Lung (tissue), 12 donors: ENCODE data around the gene TGFBR3. TPM values are rescaled to one million over a fixed set of nuclear protein-coding genes. Genes with fewer than 3 reads are reported as not detected.

Source experiments
- ATAC-seq: fragments of 200-7000 bp; cut with Tn5 transposase; one replicate; pipeline ENCODE4 v1.9.1; 2020; ENCODE audit warnings: moderate number of reproducible peaks; ENCODE audit not compliant: insufficient read depth, low FRiP score
- DNase-seq, 3 donors: peaks; one replicate each; pipeline ENCODE4 v3.0.0-alpha.2; 2013 to 2017
- H3K27ac ChIP-seq, 2 donors: one replicate each; pipeline ENCODE4 v1.5.1; 2013; ENCODE audit warnings: mild to moderate bottlenecking in 2 of 2, moderate library complexity in 2 of 2, control low read depth in 1 of 2, inconsistent platforms in 1 of 2, low read depth in 1 of 2, low read length in 1 of 2
- H3K27me3 ChIP-seq, 3 donors: one replicate each; pipeline ENCODE4 v1.5.1; 2013; ENCODE audit warnings: low read length in 2 of 3; ENCODE audit not compliant: control insufficient read depth in 3 of 3, insufficient read depth in 3 of 3
- H3K36me3 ChIP-seq, 4 donors: one replicate each; pipeline ENCODE4 v1.5.1; 2013; ENCODE audit warnings: low read length in 4 of 4, mild to moderate bottlenecking in 1 of 4, moderate library complexity in 1 of 4; ENCODE audit not compliant: control insufficient read depth in 4 of 4, insufficient read depth in 4 of 4
- H3K4me1 ChIP-seq, 5 donors: one replicate each; pipeline ENCODE4 v1.5.1; 2013; ENCODE audit warnings: low read length in 5 of 5, mild to moderate bottlenecking in 2 of 5, moderate library complexity in 1 of 5; ENCODE audit not compliant: control insufficient read depth in 5 of 5, insufficient read depth in 5 of 5
- H3K4me3 ChIP-seq: one replicate; pipeline ENCODE4 v1.5.1; 2013; ENCODE audit warnings: mild to moderate bottlenecking, control low read depth, moderate library complexity
- H3K9ac ChIP-seq, 2 donors: one replicate each; pipeline ENCODE4 v1.5.1; 2013; ENCODE audit warnings: low read length in 2 of 2, control low read depth in 1 of 2; ENCODE audit not compliant: insufficient read depth in 1 of 2
- H3K9me3 ChIP-seq, 4 donors: one replicate each; pipeline ENCODE4 v1.5.1; 2013; ENCODE audit warnings: low read length in 3 of 4, mild to moderate bottlenecking in 1 of 4, moderate library complexity in 1 of 4; ENCODE audit not compliant: control insufficient read depth in 4 of 4, insufficient read depth in 3 of 4
- CTCF ChIP-seq: IDR thresholded peaks from 2 replicates; pipeline ENCODE4 v1.5.1; 2012; ENCODE audit warnings: mild to moderate bottlenecking; ENCODE audit errors: control extremely low read depth, extremely low read depth
- WGBS, 2 donors: extraction: QIAGEN DNeasy Blood & Tissue Kit; methylation state at CpG; one replicate each; pipeline ENCODE4 v1.1.7; 2013; 5-methylcytosine and 5-hydroxymethylcytosine counted together
- polyA plus RNA-seq, 2 donors: library from polyadenylated mRNA; stranded (reverse); fragments of 200-250 nt; gene quantifications; one replicate each; pipeline ENCODE4 v1.2.1, GENCODE V29; 2013
- total RNA-seq, 2 donors: library from RNA; depleted of rRNA in 1 of 2; stranded (reverse); fragments of >200 nt in 1 of 2; gene quantifications; one replicate each; pipeline ENCODE4 v1.2.1, GENCODE V29; 2014 to 2021
- donor health status: control.
- donor health status: control.
- donor health status: Bipolar disorder and iron deficiency.
- donor health status: healthy.
- donor health status: DM: yes; HTN: yes; CAD: no.

TGFBR3 gene
- total and polyA plus RNA-seq, 4 donors, result 13.1 to 99.6 (median 26.5) TPM

GRCh38 chr1:91884459-91885212 is 1.3 kb downstream of the TGFBR3 start:
- H3K27ac ChIP-seq, result peak overlapping the region; percentile 95 to 98
- H3K4me3 ChIP-seq, result peak overlapping the region; percentile 94
- no peak for ATAC-seq
- H3K4me1 ChIP-seq, result peaks cover 0 to 16% (median 4%) of the 10 kb centered on the region in 5 donors
- DNase-seq, result peak in 2 of 3 donors; percentile 57 to 63
- TF ChIP-seq CTCF, result no peak
- H3K36me3 ChIP-seq, result no peaks in the 10 kb centered on the region
- H3K27me3 ChIP-seq, result no peaks in the 10 kb centered on the region
- peak overlapping the region; percentile 47 to 93 for H3K9ac ChIP-seq
- peaks cover 0 to 2% (median 0%) of the 10 kb centered on the region in 4 donors for H3K9me3 ChIP-seq
- WGBS, 2 donors, result 10 to 11% methylated on average over 22 of the region's 22 CpGs

GRCh38 chr1:91883470-91883869 is 2.5 kb downstream of the TGFBR3 start:
- peak overlapping the region in 1 of 2 donors; percentile 26 for H3K9ac ChIP-seq
- no peaks in the 10 kb centered on the region for H3K36me3 ChIP-seq
- no peak overlapping the region for H3K27ac ChIP-seq
- no peak for ATAC-seq
- WGBS, 2 donors, result 5 to 6% methylated on average over 6 of the region's 6 CpGs
- no peaks in the 10 kb centered on the region for H3K27me3 ChIP-seq
- TF ChIP-seq CTCF, result peak; percentile 37
- peak in 2 of 3 donors; percentile 82 for DNase-seq
- H3K9me3 ChIP-seq, result peaks cover 0 to 2% (median 0%) of the 10 kb centered on the region in 4 donors
- H3K4me3 ChIP-seq, result no peak overlapping the region
- H3K4me1 ChIP-seq, result peaks cover 2 to 14% (median 4%) of the 10 kb centered on the region in 5 donors

GRCh38 chr1:91881280-91881679 is 4.7 kb downstream of the TGFBR3 start:
- DNase-seq (no peak), ATAC-seq (no peak)
- Histone ChIP-seq H3K4me1 (peaks cover 1 to 19% (median 5%) of the 10 kb centered on the region in 5 donors), H3K27me3 (no peaks in the 10 kb centered on the region), H3K36me3 (no peaks in the 10 kb centered on the region), H3K9me3 (no peaks in the 10 kb centered on the region), H3K9ac (no peak overlapping the region), H3K27ac (peak overlapping the region in 1 of 2 donors; percentile 12), H3K4me3 (no peak overlapping the region)
- no peak for TF ChIP-seq CTCF
- WGBS, 2 donors, result 77 to 88% methylated on average over 3 of the region's 3 CpGs
